Skeletal muscle satellite cell (primary cell): ENCODE measurements around the gene RANBP1.
A peak's percentile ranks its signal among the peaks of the same experiment; 100 is the strongest.

Source experiments
- H3K27me3 ChIP-seq: 2 replicates; pipeline ENCODE4 v1.7.0; 2013; ENCODE audit warnings: low read length; ENCODE audit not compliant: control insufficient read depth, insufficient read depth
- H3K36me3 ChIP-seq: 2 replicates; pipeline ENCODE4 v1.7.0; 2013; ENCODE audit warnings: mild to moderate bottlenecking, control low read depth, low read length; ENCODE audit not compliant: insufficient read depth
- H3K4me1 ChIP-seq: 2 replicates; pipeline ENCODE4 v1.7.0; 2013; ENCODE audit warnings: low read length; ENCODE audit not compliant: control insufficient read depth, insufficient read depth
- H3K4me2 ChIP-seq: 2 replicates; pipeline ENCODE4 v1.7.0; 2013; ENCODE audit warnings: mild to moderate bottlenecking, low read length
- H3K4me3 ChIP-seq: 2 replicates; pipeline ENCODE4 v1.7.0; 2013; ENCODE audit warnings: low read length
- H3K9ac ChIP-seq: 2 replicates; pipeline ENCODE4 v1.7.0; 2013; ENCODE audit warnings: mild to moderate bottlenecking, low read depth, low read length, moderate library complexity
- H3K9me3 ChIP-seq: replicated peaks from 2 replicates; pipeline ENCODE4 v1.7.0; 2013; ENCODE audit warnings: mild to moderate bottlenecking, control low read depth, low read length

Gene RANBP1

DNA sequence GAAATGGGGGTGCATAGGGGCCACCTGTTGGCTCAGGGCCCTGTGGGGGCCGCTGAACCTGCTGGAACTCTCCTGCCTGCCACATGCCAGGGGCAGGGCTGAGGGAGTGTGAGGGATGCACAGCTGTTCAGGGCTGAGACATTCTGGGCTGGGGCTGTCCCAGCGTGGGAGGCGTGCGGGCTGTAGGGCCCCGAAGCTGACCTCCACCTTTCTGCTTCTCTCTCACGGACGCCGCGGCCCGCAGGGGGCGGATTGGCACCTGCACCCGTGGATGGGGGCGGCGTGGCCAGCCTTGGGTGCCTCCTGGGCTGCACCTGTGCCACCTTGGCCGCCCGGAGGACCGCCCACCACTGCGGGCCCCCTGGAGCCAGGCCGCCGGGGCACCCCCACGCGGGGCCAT lies 30.9 kb downstream of the RANBP1 start:
- Histone ChIP-seq H3K4me2 (no peak overlapping the region), H3K9ac (no peak overlapping the region), H3K4me3 (no peak overlapping the region), H3K27me3 (no peaks in the 10 kb centered on the region), H3K4me1 (peaks cover 14% of the 10 kb centered on the region), H3K9me3 (no peaks in the 10 kb centered on the region), H3K36me3 (peaks cover 14% of the 10 kb centered on the region)

DNA sequence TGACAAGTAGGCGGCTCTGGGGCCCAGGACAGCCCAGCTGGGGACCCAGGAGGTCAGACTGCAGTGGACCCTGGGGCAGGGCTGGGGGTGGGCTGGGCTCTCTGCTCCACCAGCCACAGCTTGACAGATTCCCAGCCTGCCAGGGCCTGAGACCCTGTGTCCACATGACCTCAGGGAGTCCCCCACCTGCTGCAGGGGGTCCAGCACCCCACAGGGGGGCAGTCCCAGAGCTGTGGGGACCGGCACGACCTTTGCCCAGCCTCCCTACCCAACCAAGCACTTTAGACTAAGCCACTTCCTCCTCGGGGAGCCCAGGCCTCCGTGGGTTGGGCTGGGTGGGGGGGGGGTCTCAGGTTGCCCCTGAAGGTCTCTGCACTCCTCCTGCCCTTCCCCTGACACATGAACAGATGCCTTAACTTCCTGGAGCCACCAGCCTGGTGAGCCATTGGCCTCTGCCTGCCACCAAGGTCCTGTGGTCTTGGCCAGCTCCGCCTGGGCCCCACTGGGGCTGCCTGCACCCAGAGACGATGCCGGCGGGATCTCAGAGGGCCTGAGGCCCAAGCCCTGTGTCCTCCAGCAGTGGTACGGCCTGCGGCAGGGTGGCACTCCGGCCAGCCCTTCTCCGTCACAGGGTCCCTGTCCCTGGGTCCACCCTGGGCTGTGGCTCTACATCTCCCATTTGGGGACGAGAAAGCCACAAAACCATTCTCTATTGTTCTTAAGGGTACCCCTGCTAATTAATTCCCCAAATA lies 31.5 kb downstream of the RANBP1 start:
- H3K4me2 ChIP-seq = no peak overlapping the region
- no peaks in the 10 kb centered on the region for H3K9me3 ChIP-seq
- H3K4me1 ChIP-seq = peaks cover 7% of the 10 kb centered on the region
- no peak overlapping the region for H3K4me3 ChIP-seq
- no peaks in the 10 kb centered on the region for H3K27me3 ChIP-seq
- peaks cover 14% of the 10 kb centered on the region for H3K36me3 ChIP-seq
- H3K9ac ChIP-seq = no peak overlapping the region

DNA sequence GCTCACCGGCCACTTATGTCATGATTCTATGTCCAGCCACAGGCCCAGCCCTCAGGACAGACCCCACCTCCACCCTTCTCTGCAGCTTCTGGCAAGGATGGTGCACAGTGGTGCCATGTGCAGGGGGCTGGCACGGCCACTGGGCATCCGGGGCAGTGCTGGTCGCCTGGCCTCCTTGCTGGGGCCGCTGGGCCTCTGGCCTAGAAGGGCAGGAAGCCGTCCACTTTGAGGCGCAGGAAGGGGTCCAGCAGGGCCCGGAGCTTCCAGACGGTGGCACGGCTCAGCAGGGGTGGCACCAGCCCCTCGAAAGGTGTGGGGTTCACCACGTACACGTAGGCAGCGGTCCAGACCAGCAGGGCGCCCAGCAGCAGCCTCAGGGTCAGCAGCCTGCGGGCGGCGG lies 32.5 kb downstream of the RANBP1 start:
- H3K9ac ChIP-seq = no peak overlapping the region

DNA sequence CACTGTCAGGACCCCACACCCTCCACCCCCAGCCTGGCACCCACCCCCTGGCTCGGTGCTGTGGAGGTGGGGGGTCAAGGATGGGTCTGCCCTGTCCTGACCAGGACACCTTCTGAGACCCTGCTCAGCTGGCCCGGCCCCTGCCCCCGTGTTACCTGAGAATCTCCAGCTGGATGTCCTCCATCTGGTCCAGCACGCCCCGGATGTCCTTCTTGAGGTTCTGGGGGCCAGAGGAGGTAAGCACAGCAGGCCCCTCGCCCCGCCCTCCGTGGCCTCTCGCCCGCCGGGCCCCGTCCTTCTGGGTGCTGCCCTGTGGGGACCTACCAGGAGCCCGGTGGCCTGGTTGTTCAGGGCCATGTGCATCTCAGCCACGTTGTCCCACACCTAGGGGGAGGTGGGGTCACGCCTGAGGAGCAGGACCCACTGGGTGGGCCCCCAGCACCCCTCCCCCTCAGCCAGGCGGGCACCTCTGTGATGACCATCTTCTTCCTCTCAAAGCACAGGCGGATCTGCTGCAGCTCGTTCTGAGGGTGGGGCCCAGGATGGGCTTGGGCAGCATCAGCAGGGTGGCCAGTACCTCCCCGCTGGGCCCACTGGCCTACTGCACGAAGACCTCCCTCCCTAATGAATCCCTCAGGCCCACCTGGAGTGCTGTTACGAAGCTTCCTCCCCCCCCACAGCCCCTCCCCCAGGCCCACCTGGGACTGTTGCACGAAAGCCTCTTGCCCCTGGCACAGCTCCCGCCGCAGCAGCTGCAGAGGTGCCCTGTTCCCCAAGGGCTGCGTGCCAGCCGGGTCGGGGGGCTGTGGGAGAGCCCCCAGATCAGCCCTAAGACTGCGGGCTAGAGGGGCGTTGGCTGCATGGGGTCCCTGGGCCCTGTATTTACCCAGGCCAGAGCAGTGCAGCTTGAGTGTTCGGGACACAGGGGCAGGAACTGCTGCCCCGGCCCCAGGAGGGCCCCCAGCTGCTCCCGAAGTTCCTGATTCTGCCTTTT lies 33.6 kb downstream of the RANBP1 start:
- Histone ChIP-seq H3K4me1 (peaks cover 4% of the 10 kb centered on the region), H3K9ac (no peak overlapping the region), H3K27me3 (no peaks in the 10 kb centered on the region), H3K4me3 (no peak overlapping the region), H3K4me2 (no peak overlapping the region), H3K36me3 (peaks cover 8% of the 10 kb centered on the region), H3K9me3 (no peaks in the 10 kb centered on the region)

More for the DNA sequence above, 32.5 kb downstream of the RANBP1 start:
- H3K27me3 ChIP-seq = no peaks in the 10 kb centered on the region
- no peak overlapping the region for H3K4me2 ChIP-seq
- H3K36me3 ChIP-seq = peaks cover 8% of the 10 kb centered on the region
- H3K9me3 ChIP-seq = no peaks in the 10 kb centered on the region
- no peak overlapping the region for H3K4me3 ChIP-seq
- peaks cover 4% of the 10 kb centered on the region for H3K4me1 ChIP-seq

DNA sequence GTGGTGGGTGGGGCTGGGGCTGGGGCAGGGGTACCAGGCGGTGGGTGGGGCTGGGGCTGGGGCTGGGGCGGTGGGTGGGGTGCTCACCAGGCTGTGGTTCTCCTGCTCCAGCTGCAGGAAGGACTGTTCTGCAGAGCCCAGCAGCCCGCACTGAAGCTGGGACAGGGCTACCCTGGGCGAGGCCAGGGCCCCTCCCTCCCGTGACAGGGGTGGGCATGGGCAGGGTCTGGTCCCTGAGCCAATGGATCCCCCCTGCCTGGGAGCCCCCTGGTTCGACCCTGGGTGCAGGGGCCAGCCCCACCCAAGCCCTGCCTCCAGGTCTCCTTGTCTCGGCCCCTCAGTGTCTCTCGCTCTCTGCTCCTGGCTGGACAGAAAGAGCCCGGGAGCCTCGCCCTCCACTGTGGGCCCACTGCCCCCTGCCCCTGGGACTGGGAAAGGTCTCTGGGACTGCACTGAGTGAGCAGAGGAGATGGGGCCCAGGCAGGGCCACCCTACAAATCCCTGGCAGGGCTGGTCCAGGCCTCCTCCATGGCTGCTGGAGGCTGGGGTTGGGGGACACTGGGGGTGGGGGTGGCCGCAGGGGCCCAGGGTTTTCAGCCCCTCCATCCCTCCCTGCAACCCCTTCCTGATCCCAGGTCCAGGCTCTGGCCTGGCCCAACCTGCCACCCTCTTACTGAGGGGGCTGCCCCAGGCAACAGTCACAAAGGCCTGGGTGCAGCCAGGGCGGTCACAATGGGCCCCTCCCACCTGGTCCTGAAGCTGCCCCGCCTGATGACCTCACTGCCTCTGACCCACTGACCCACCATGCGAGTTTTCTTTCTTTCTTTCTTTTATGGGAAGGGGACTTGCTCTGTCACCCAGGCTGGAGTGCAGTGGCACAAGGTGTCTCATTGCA lies 34.7 kb downstream of the RANBP1 start, which contains the start of gene CCDC188:
Gene CCDC188, minus strand, starts transcription at position 675 of the 895 bp plus-strand sequence. Its CDS starts 69 bp downstream, at position 606.
- peaks cover 4% of the 10 kb centered on the region for H3K4me1 ChIP-seq
- no peak within 1 kb of the TSS for H3K9ac ChIP-seq
- no peak within 1 kb of the TSS for H3K4me2 ChIP-seq
- no peaks in the 10 kb centered on the region for H3K9me3 ChIP-seq
- H3K27me3 ChIP-seq = no peaks in the 10 kb centered on the region
- H3K36me3 ChIP-seq = peaks cover 3% of the 10 kb centered on the region
- H3K4me3 ChIP-seq = no peak within 1 kb of the TSS

DNA sequence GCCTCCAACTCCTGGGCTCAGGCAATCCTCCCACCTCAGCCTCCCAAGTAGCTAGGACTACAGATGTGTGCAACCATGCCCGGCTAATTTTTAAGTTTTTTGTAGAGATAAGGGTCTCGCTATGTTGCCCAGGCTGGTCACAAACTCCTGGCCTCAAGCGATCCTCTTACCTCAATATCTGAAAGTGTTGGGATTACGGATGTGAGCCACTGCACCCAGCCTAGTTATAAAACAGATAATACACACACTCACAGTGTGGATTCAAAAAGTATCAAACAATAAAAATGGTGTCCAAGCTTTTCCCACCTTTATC lies 35.3 kb downstream of the RANBP1 start:
- H3K4me2 ChIP-seq = no peak overlapping the region
- H3K4me3 ChIP-seq = no peak overlapping the region
- H3K4me1 ChIP-seq = peaks cover 4% of the 10 kb centered on the region
- H3K9ac ChIP-seq = no peak overlapping the region
- no peaks in the 10 kb centered on the region for H3K9me3 ChIP-seq
- no peaks in the 10 kb centered on the region for H3K27me3 ChIP-seq
- H3K36me3 ChIP-seq = no peaks in the 10 kb centered on the region

DNA sequence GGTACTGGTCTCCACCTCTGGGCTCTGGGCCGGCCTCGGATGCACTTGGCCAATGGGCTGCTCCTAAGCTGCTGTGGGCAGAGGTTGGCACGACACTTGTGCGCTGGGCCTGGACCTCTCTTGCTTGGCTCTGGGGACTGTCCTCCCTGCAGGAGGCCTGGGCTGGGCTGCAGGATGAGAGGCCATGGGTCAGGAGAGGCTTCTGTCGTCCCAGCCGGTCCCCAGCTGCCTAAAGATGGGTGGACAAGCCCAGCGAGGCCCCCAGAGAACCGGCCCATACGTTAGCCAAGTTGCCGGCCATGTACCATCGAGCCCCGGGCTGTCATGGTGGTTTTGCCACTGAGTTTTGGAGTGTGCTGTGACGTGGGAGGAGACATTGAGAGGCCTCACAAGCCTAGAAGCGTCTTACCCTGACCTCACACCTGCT lies 36.6 kb downstream of the RANBP1 start:
- Histone ChIP-seq H3K9ac (no peak overlapping the region), H3K4me2 (no peak overlapping the region), H3K27me3 (no peaks in the 10 kb centered on the region), H3K36me3 (no peaks in the 10 kb centered on the region), H3K4me1 (no peaks in the 10 kb centered on the region), H3K4me3 (no peak overlapping the region), H3K9me3 (no peaks in the 10 kb centered on the region)

DNA sequence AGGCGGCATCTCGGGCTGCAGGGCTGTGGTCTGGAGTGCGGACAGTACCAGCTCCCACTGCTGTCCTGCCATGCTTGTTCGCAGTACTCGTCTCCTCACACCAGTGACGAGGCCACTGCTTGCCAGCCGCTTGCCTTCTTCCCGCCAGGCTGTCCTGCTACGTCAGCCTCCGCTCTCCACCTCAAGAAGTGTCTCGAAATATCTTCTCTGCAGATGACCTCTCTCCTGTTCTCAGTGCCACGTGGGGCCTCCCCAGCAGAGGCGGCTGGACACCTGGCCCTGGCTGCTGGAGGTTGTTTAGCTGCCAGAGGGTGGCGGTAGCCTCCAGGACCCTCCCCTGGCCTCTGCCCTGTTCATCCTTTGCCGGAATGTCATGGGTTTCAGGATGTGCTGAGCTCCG lies 38.0 kb downstream of the RANBP1 start:
- no peaks in the 10 kb centered on the region for H3K4me1 ChIP-seq
- no peaks in the 10 kb centered on the region for H3K36me3 ChIP-seq
- H3K9ac ChIP-seq = no peak overlapping the region
- H3K27me3 ChIP-seq = no peaks in the 10 kb centered on the region
- H3K9me3 ChIP-seq = no peaks in the 10 kb centered on the region
- H3K4me2 ChIP-seq = no peak overlapping the region
- H3K4me3 ChIP-seq = no peak overlapping the region

DNA sequence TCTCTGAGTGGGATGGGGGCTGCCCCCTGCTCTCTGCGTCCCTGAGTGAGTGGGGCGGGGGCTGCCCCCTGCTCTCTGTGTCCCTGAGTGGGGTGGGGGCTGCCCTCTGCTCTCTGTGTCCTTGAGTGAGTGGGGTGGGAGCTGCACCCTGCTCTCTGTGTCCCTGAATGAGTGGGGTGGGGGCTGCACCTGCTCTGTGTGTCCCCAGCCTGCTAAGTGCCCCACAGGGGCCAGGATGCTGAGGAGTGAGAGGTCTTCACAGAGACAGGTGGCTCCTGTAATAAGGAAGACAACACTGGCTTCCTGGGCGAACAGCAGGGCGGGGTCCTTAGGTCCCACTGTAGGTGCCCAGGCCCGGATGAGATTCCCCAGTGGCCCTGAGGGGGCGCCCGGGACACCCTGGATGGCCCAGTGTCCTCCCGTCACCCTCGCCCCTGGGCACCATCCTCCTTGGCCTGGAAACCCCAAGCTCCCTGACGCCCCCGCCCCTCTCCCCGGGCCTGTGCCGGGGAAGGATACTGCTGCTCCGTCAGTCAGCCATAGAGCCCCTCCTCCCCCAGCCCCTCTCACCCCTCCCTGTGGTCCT lies 38.8 kb downstream of the RANBP1 start:
- H3K4me3 ChIP-seq = peak overlapping the region; percentile 52
- H3K4me2 ChIP-seq = peak overlapping the region; percentile 71
- no peaks in the 10 kb centered on the region for H3K36me3 ChIP-seq
- H3K9me3 ChIP-seq = no peaks in the 10 kb centered on the region
- H3K27me3 ChIP-seq = no peaks in the 10 kb centered on the region
- no peak overlapping the region for H3K9ac ChIP-seq
- no peaks in the 10 kb centered on the region for H3K4me1 ChIP-seq

DNA sequence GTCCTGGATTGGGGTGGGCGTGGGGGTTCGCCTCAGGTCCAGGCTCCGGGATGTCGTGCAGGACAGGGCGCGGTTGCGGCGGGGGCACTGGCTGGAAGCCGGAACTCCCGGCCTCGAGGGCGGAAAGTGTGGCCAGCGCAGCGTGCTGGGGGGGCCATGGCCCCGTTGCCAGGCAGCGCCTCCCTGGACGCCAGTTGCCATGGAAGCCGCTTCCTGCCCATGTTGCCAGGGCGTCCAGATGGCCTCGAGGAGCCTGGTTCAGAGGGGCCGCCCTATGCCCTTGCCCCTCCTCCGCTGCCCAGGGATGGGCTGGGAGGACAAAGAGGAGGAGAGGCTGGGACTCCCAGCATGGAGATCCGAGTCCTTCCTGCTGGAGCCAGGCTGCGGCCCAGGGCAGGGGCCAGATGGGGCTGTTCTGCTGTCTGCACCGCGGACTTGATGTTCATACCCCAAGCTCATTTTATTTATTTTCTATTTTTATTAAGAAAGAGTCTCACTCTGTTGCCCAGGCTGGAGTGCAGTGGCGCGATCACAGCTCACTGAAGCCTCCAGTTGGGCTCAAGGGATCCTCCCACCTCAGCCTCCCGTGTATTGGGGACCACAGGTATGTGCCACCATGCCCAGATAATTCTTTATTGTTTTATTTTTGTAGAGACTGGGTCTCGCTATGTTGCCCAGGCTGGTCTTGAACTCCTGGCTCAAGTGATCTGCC lies 39.6 kb downstream of the RANBP1 start:
- no peak overlapping the region for H3K9ac ChIP-seq
- H3K4me3 ChIP-seq = peak overlapping the region; percentile 52
- no peaks in the 10 kb centered on the region for H3K4me1 ChIP-seq

More for the DNA sequence above, 39.6 kb downstream of the RANBP1 start:
- H3K27me3 ChIP-seq = peaks cover 5% of the 10 kb centered on the region
- no peaks in the 10 kb centered on the region for H3K9me3 ChIP-seq
- peak overlapping the region; percentile 71 for H3K4me2 ChIP-seq
- H3K36me3 ChIP-seq = no peaks in the 10 kb centered on the region
